SK-N-MC (cell line): ENCODE data around the gene IRF8.

Experiments
- DNase-seq: peaks from one replicate; pipeline ENCODE4 v3.0.0-alpha.2; 2011; ENCODE audit warnings: low read depth, low spot score
- H3K27ac ChIP-seq: fragments of 200-600 bp; sonication (generic); 2 replicates; pipeline ENCODE4 v1.5.1; 2016; ENCODE audit warnings: mixed run types
- H3K36me3 ChIP-seq: fragments of 200-600 bp; sonication (generic); 2 replicates; pipeline ENCODE4 v1.6.1; 2017; ENCODE audit warnings: antibody characterized with exemption, low read length, mixed read lengths; ENCODE audit not compliant: insufficient read depth
- H3K4me3 ChIP-seq: fragments of 200-600 bp; sonication (generic); 2 replicates; pipeline ENCODE4 v1.5.1; 2016
- H3K9ac ChIP-seq: fragments of 200-600 bp; sonication (generic); 2 replicates; pipeline ENCODE4 v1.8.0; 2017; ENCODE audit warnings: mixed run types, mixed read lengths; ENCODE audit not compliant: insufficient read length
- H3K9me3 ChIP-seq: fragments of 200-600 bp; sonication (generic); 2 replicates; pipeline ENCODE4 v1.6.1; 2017; ENCODE audit warnings: low read depth, mild to moderate bottlenecking, antibody characterized with exemption, low read length, moderate library complexity, mixed read lengths
- EZH2 ChIP-seq: fragments of 200-600 bp; sonication (generic); IDR thresholded peaks from one replicate; pipeline ENCODE4 v1.6.1; 2017; ENCODE audit warnings: antibody characterized with exemption
- FOXP2 ChIP-seq: optimal IDR thresholded peaks from 2 replicates; pipeline ENCODE3; 2011; ENCODE audit warnings: mild to moderate bottlenecking, moderate library complexity; ENCODE audit not compliant: insufficient read depth; ENCODE audit errors: extremely low read length, control extremely low read depth
- POLR2AphosphoS5 ChIP-seq: IDR thresholded peaks from 2 replicates; pipeline ENCODE4 v1.6.1; 2012; ENCODE audit warnings: mild to moderate bottlenecking, low read depth, low read length, borderline replicate concordance

IRF8 gene

DNA sequence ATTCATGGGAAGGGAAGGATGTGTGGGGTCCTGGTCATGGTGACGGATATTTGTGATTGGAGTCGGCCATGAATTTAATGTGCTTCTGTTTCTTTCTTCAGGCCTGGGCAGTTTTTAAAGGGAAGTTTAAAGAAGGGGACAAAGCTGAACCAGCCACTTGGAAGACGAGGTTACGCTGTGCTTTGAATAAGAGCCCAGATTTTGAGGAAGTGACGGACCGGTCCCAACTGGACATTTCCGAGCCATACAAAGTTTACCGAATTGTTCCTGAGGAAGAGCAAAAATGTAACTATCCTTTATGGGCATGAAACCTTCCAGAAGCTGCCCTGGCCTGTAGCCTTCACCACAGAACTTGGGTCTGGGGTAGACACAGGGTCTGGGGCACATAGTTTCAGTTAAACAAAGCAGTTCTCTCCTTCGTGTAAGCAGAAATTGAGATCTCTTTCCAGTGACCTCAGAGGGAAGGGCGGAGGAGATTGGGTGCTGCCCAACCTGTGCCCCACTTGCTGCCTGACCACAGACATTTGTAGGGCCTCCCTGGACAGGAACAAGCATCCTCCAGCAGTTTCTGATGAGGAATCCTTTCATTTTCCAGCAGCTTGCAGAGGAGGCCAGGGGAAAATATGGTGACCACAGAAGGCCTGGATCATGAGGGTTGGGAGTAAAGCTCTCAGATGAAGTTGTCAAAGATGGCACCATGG lies 10.1 kb downstream of the IRF8 start:
- H3K9ac ChIP-seq: no peak overlapping the region
- TF ChIP-seq FOXP2: no peak
- no peak for TF ChIP-seq POLR2AphosphoS5
- no peak for TF ChIP-seq EZH2
- no peak overlapping the region for H3K27ac ChIP-seq
- no peak overlapping the region for H3K4me3 ChIP-seq
- DNase-seq: no peak
- H3K9me3 ChIP-seq: no peaks in the 10 kb centered on the region
- no peaks in the 10 kb centered on the region for H3K36me3 ChIP-seq

- no peaks in the 10 kb centered on the region for H3K9me3 ChIP-seq
- no peak for DNase-seq
- TF ChIP-seq EZH2 (no peak), FOXP2 (no peak)
- H3K4me3 ChIP-seq: no peak overlapping the region
- H3K9ac ChIP-seq: no peak overlapping the region
- no peak overlapping the region for H3K27ac ChIP-seq
- H3K36me3 ChIP-seq: no peaks in the 10 kb centered on the region
Observed at GRCh38 chr16:85909932-85910853, 11.2 kb downstream of the IRF8 start.

DNA sequence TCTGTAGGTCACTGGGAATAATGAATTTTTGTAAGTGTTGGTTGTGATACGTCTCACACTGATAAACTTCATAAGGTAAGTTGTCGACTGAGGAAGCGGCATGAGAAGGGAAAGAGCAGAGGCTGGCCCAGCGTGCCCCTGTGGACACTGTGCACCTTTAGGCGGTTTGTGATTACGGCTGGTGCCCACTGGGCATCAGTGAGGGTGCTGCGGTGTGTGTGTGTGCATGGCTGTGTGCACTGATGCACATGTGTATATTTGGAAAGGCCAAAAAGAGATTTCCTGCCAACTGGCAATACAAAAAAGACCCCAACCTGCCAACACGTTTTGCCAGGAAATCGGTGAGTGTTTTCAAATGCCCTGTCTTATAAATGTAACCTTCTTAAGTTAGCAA lies 11.9 kb downstream of the IRF8 start:
- H3K9me3 ChIP-seq: no peaks in the 10 kb centered on the region
- no peak overlapping the region for H3K9ac ChIP-seq
- no peaks in the 10 kb centered on the region for H3K36me3 ChIP-seq
- TF ChIP-seq POLR2AphosphoS5 (no peak), FOXP2 (no peak), EZH2 (no peak)
- no peak for DNase-seq
- no peak overlapping the region for H3K4me3 ChIP-seq
- no peak overlapping the region for H3K27ac ChIP-seq

- Histone ChIP-seq H3K27ac (no peak overlapping the region), H3K9me3 (no peaks in the 10 kb centered on the region), H3K36me3 (no peaks in the 10 kb centered on the region), H3K4me3 (no peak overlapping the region), H3K9ac (no peak overlapping the region)
- no peak for DNase-seq
- TF ChIP-seq FOXP2: no peak
- TF ChIP-seq POLR2AphosphoS5: no peak
- no peak for TF ChIP-seq EZH2
Observed at GRCh38 chr16:85911251-85911930, 12.4 kb downstream of the IRF8 start.

DNA sequence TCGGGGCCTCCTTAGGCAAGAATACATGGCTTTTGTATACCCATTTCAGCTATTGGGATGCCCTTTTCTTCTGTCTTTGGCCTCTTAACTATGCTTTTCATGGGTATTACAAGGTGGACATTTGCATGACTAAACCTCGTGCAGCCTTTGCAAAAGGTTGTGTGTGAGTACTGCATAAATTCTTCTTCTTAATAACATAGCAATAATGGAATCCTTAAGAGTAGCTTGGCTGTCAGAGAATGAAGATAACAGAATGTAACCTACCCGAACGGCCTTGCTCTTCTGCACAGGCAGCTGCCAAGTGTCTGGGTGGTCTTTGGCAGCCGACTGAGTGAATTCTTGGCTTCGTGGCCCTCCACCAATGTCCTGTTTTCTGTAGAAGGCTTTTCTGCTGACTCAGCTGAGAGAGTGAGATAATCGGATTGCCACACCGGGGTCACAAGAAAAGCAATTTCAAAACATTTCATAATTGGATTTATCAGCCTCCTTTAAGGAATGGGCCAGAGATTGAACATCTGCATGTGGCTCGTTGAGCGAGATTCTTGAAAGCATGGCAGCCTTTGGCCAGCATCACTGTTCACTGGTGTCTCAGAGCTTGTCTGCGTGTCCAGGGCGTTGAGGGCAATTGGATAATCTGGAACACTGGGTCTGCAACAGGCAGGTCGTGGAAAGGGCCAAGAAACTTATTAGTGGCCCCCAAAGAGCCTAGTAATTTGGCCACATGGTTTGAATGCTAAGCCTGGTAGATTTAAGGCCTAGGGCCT lies 13.4 kb downstream of the IRF8 start:
- Histone ChIP-seq H3K27ac (no peak overlapping the region), H3K36me3 (no peaks in the 10 kb centered on the region), H3K9me3 (no peaks in the 10 kb centered on the region), H3K9ac (no peak overlapping the region), H3K4me3 (no peak overlapping the region)
- TF ChIP-seq FOXP2: no peak
- no peak for TF ChIP-seq POLR2AphosphoS5
- no peak for DNase-seq

- DNase-seq: no peak
- Histone ChIP-seq H3K9ac (no peak overlapping the region), H3K9me3 (no peaks in the 10 kb centered on the region), H3K36me3 (no peaks in the 10 kb centered on the region), H3K27ac (no peak overlapping the region), H3K4me3 (no peak overlapping the region)
- no peak for TF ChIP-seq POLR2AphosphoS5
- TF ChIP-seq EZH2: no peak
- no peak for TF ChIP-seq FOXP2
Observed at GRCh38 chr16:85913141-85913601, 14.2 kb downstream of the IRF8 start.

DNA sequence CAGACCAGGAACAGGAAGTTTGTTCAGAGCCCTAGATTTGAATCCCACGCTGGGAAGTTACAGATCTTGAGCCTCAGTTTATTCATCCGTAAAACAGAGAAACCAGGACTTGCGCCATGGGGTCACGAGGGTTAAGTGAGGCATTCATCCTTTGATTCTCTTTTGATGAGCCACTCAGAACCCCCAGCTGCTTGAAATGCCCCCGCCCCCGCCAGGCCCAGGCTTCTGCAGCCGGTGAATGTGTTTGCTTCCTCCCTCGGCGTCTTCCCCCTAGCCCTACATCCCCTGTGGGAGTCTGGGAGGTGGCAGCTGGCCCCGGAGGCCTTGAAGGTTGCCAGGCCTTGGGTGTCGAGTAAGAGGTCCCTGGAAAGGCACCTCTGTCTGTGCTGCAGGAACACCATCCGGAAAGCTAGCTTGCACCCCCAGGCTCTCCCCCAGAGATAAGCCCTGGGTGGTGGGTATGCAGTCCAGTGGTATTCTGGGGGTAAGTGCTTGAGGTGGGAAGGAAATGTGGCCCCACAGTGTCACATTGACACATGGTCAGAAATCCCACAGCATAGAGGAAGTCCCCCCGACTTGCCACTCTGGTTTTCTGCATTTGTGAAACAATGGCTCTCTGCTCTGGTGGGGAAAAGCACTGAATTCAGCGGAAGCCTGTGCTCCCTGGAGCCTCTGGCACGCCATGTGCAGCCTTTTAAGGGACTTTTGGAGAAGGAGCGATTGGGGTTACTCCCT lies 14.9 kb downstream of the IRF8 start:
- no peak overlapping the region for H3K9ac ChIP-seq
- TF ChIP-seq POLR2AphosphoS5: no peak
- TF ChIP-seq FOXP2: no peak
- TF ChIP-seq EZH2: no peak
- H3K36me3 ChIP-seq: no peaks in the 10 kb centered on the region
- H3K27ac ChIP-seq: no peak overlapping the region
- no peaks in the 10 kb centered on the region for H3K9me3 ChIP-seq
- no peak for DNase-seq
- no peak overlapping the region for H3K4me3 ChIP-seq
